OCI-LY3 (cell line): ENCODE measurements around the gene RPS3.

ENCODE experiments used
- H2AFZ ChIP-seq: fragments of 200-600, 300-600 bp; shearing (Covaris generic); 2 replicates; pipeline ENCODE4 v1.6.0; 2014; ENCODE audit warnings: antibody characterized with exemption, low read depth, low read length
- H3K27ac ChIP-seq: fragments of 200-600, 300-600 bp; sonication (generic); 2 replicates; pipeline ENCODE4 v1.5.1; 2014; ENCODE audit warnings: mild to moderate bottlenecking, low read length, moderate library complexity, mixed read lengths
- H3K27me3 ChIP-seq: fragments of 200-600, 300-600 bp; sonication (generic); 2 replicates; pipeline ENCODE4 v1.6.1; 2014; ENCODE audit warnings: low read depth, low read length, mixed read lengths
- H3K36me3 ChIP-seq: fragments of 200-600, 300-600 bp; sonication (generic); replicated peaks from 2 replicates; pipeline ENCODE3; 2014; ENCODE audit warnings: low read depth, low read length, mixed read lengths
- H3K4me1 ChIP-seq: fragments of 300-600, 200-600 bp; sonication (generic); 2 replicates; pipeline ENCODE4 v1.6.1; 2014; ENCODE audit warnings: low read length, mixed read lengths
- H3K4me2 ChIP-seq: fragments of 200-600, 300-600 bp; sonication (generic); 2 replicates; pipeline ENCODE4 v1.6.1; 2014; ENCODE audit warnings: low read length, mixed read lengths
- H3K4me3 ChIP-seq: fragments of 300-600, 200-600 bp; sonication (generic); 2 replicates; pipeline ENCODE4 v1.5.1; 2014; ENCODE audit warnings: antibody characterized with exemption, mild to moderate bottlenecking, low read length, moderate library complexity
- H3K79me2 ChIP-seq: fragments of 300-600, 200-600 bp; shearing (Covaris generic); 2 replicates; pipeline ENCODE4 v1.6.1; 2014; ENCODE audit warnings: mild to moderate bottlenecking, low read length, mixed read lengths
- H3K9ac ChIP-seq: fragments of 300-600, 200-600 bp; shearing (Covaris generic); 2 replicates; pipeline ENCODE4 v1.6.0; 2014; ENCODE audit warnings: mild to moderate bottlenecking, low read length, moderate library complexity
- H3K9me3 ChIP-seq: fragments of 200-600, 300-600 bp; shearing (Covaris generic); 2 replicates; pipeline ENCODE4 v1.6.1; 2014; ENCODE audit warnings: low read length, mixed read lengths; ENCODE audit not compliant: insufficient read depth
- H4K20me1 ChIP-seq: fragments of 200-600, 300-600 bp; sonication (generic); 2 replicates; pipeline ENCODE4 v1.6.1; 2016; ENCODE audit warnings: low read length, mixed read lengths; ENCODE audit not compliant: insufficient read depth
- CTCF ChIP-seq: fragments of 200-600, 300-600 bp; sonication (generic); IDR thresholded peaks from 2 replicates; pipeline ENCODE4 v1.5.1; 2014; ENCODE audit warnings: antibody characterized with exemption, low read length, low read depth
- EZH2phosphoT487 ChIP-seq: fragments of 200-600 bp; shearing (Covaris generic); IDR thresholded peaks from 2 replicates; pipeline ENCODE4 v1.6.1; 2018; ENCODE audit warnings: antibody characterized with exemption, mixed run types, low read depth

The RPS3 gene

GRCh38 chr11:75421035-75421602, 21.8 kb downstream of the RPS3 start:
- TF ChIP-seq EZH2phosphoT487, result no peak
- TF ChIP-seq CTCF, result no peak
- Histone ChIP-seq H3K4me2 (no peak overlapping the region), H4K20me1 (no peaks in the 10 kb centered on the region), H3K27ac (no peak overlapping the region), H3K27me3 (no peaks in the 10 kb centered on the region), H3K36me3 (peaks cover 9% of the 10 kb centered on the region), H3K9ac (no peak overlapping the region), H2AFZ (no peak overlapping the region), H3K79me2 (no peaks in the 10 kb centered on the region), H3K4me3 (no peak overlapping the region), H3K4me1 (no peaks in the 10 kb centered on the region), H3K9me3 (no peaks in the 10 kb centered on the region)

- no peak overlapping the region for H3K9ac ChIP-seq
- H2AFZ ChIP-seq, result no peak overlapping the region
- TF ChIP-seq EZH2phosphoT487 (no peak), CTCF (no peak)
- no peaks in the 10 kb centered on the region for H3K9me3 ChIP-seq
- no peaks in the 10 kb centered on the region for H3K79me2 ChIP-seq
- no peak overlapping the region for H3K4me2 ChIP-seq
- no peak overlapping the region for H3K27ac ChIP-seq
- H4K20me1 ChIP-seq, result no peaks in the 10 kb centered on the region
- H3K4me3 ChIP-seq, result no peak overlapping the region
- H3K36me3 ChIP-seq, result peaks cover 6% of the 10 kb centered on the region
- no peaks in the 10 kb centered on the region for H3K27me3 ChIP-seq
- no peaks in the 10 kb centered on the region for H3K4me1 ChIP-seq
Observed at GRCh38 chr11:75421902-75422247, 22.6 kb downstream of the RPS3 start.

GRCh38 chr11:75422248-75423231, 23.2 kb downstream of the RPS3 start:
- H3K4me3 ChIP-seq, result no peak overlapping the region
- H3K27me3 ChIP-seq, result no peaks in the 10 kb centered on the region
- no peaks in the 10 kb centered on the region for H4K20me1 ChIP-seq
- H3K79me2 ChIP-seq, result no peaks in the 10 kb centered on the region
- H3K4me1 ChIP-seq, result no peaks in the 10 kb centered on the region
- H3K9ac ChIP-seq, result no peak overlapping the region
- no peak overlapping the region for H2AFZ ChIP-seq
- no peak for TF ChIP-seq EZH2phosphoT487
- no peak for TF ChIP-seq CTCF
- H3K36me3 ChIP-seq, result peaks cover 3% of the 10 kb centered on the region
- H3K27ac ChIP-seq, result no peak overlapping the region
- H3K9me3 ChIP-seq, result no peaks in the 10 kb centered on the region
- no peak overlapping the region for H3K4me2 ChIP-seq

GRCh38 chr11:75423721-75424120, 24.4 kb downstream of the RPS3 start:
- no peak overlapping the region for H3K4me3 ChIP-seq
- no peak overlapping the region for H3K27ac ChIP-seq
- H3K27me3 ChIP-seq, result no peaks in the 10 kb centered on the region
- no peaks in the 10 kb centered on the region for H3K79me2 ChIP-seq
- no peak overlapping the region for H3K4me2 ChIP-seq
- H3K9ac ChIP-seq, result no peak overlapping the region
- TF ChIP-seq EZH2phosphoT487 (no peak), CTCF (no peak)
- no peaks in the 10 kb centered on the region for H4K20me1 ChIP-seq
- no peak overlapping the region for H2AFZ ChIP-seq
- H3K36me3 ChIP-seq, result peaks cover 3% of the 10 kb centered on the region
- 0 out of 2 replicates have a peak, but pooled peaks cover 4% of the 10 kb centered on the region for H3K4me1 ChIP-seq
- H3K9me3 ChIP-seq, result no peaks in the 10 kb centered on the region
